Daoy (cell line): ENCODE results near the gene OXA1L. TPM values are rescaled to one million over a fixed set of nuclear protein-coding genes. Genes with fewer than 3 reads are reported as not detected.
"Not testable (repeated sequence)": the region's sequence is repeated elsewhere in the genome, so short reads cannot be mapped to it uniquely, and the experiment has no call there.

ENCODE experiments used
- DNase-seq: peaks from one replicate; pipeline ENCODE4 v3.0.0-alpha.2; 2015; ENCODE audit warnings: low read depth
- total RNA-seq: library from RNA; depleted of rRNA; stranded (reverse); fragments of >200 nt; shearing (Covaris generic); gene quantifications from 2 replicates; pipeline ENCODE4 v1.2.3, GENCODE V29; 2014

Gene OXA1L
- total RNA-seq, 1 experiment from 2014 or later: 89.7 TPM

- DNase-seq: no peak
These were observed 32.0 kb downstream of the OXA1L start for GRCh38 chr14:22798528-22798927.

GRCh38 chr14:22800346-22800745, 33.9 kb downstream of the OXA1L start:
- DNase-seq: no peak

GRCh38 chr14:22801716-22802115, 35.2 kb downstream of the OXA1L start:
- no peak for DNase-seq

GRCh38 chr14:22802860-22803686, 36.6 kb downstream of the OXA1L start:
- DNase-seq: no peak

GRCh38 chr14:22803687-22803974, 37.1 kb downstream of the OXA1L start:
- no peak for DNase-seq

- not testable (repeated sequence) for DNase-seq
These were observed 38.7 kb downstream of the OXA1L start for GRCh38 chr14:22805235-22805634.

GRCh38 chr14:22807432-22808087, 41.1 kb downstream of the OXA1L start:
- no peak for DNase-seq

- no peak for DNase-seq
These were observed 42.1 kb downstream of the OXA1L start for GRCh38 chr14:22808388-22809209.

- DNase-seq: no peak
These were observed 45.2 kb downstream of the OXA1L start for GRCh38 chr14:22811722-22812121.

- no peak for DNase-seq
These were observed 46.3 kb downstream of the OXA1L start for GRCh38 chr14:22812744-22813143.

GRCh38 chr14:22813145-22813544, 46.7 kb downstream of the OXA1L start:
- DNase-seq: no peak

- DNase-seq: no peak
These were observed 47.9 kb downstream of the OXA1L start for GRCh38 chr14:22814373-22814772.

- no peak for DNase-seq
These were observed 48.6 kb downstream of the OXA1L start, which contains the start of gene SLC7A7 for GRCh38 chr14:22814941-22815713. SLC7A7 (minus strand) TSS chr14:22815435; CDS start chr14:22813398, 2,037 bp downstream.

GRCh38 chr14:22819151-22819988, 52.9 kb downstream of the OXA1L start:
- no peak for DNase-seq

GRCh38 chr14:22820731-22821130, 54.2 kb downstream of the OXA1L start:
- DNase-seq: no peak

GRCh38 chr14:22821193-22822015, 54.9 kb downstream of the OXA1L start:
- DNase-seq: no peak

- no peak for DNase-seq
These were observed 55.6 kb downstream of the OXA1L start for GRCh38 chr14:22822016-22822570.
